ENCODE measurements around the gene STK32C.

- TF ChIP-seq, protein P1, sequence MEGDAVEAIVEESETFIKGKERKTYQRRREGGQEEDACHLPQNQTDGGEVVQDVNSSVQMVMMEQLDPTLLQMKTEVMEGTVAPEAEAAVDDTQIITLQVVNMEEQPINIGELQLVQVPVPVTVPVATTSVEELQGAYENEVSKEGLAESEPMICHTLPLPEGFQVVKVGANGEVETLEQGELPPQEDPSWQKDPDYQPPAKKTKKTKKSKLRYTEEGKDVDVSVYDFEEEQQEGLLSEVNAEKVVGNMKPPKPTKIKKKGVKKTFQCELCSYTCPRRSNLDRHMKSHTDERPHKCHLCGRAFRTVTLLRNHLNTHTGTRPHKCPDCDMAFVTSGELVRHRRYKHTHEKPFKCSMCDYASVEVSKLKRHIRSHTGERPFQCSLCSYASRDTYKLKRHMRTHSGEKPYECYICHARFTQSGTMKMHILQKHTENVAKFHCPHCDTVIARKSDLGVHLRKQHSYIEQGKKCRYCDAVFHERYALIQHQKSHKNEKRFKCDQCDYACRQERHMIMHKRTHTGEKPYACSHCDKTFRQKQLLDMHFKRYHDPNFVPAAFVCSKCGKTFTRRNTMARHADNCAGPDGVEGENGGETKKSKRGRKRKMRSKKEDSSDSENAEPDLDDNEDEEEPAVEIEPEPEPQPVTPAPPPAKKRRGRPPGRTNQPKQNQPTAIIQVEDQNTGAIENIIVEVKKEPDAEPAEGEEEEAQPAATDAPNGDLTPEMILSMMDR (IDR thresholded peaks at IDR 0.05), result no peak
- TF ChIP-seq POLR2A (IDR thresholded peaks at IDR 0.05), result no peak
These were observed 106.4 kb downstream of the STK32C start for GRCh38 chr10:132201111-132201969.
